ENCODE measurements around the gene LPIN3. TPM values are rescaled to one million over a fixed set of nuclear protein-coding genes. Genes with fewer than 3 reads are reported as not detected.

LPIN3 gene
- total RNA-seq, 1 donor from 2014 or later: 2.8 TPM

GRCh38 chr20:41375846-41376245 lies 35.2 kb downstream of the LPIN3 start:
- H3K36me3 ChIP-seq: no peaks in the 10 kb centered on the region
- no peaks in the 10 kb centered on the region for H3K36me3 Mint-ChIP-seq
- H3K9ac ChIP-seq: no peak overlapping the region
- TF ChIP-seq EZH2 (IDR thresholded peaks at IDR 0.05): no peak
- TF ChIP-seq, protein P1, sequence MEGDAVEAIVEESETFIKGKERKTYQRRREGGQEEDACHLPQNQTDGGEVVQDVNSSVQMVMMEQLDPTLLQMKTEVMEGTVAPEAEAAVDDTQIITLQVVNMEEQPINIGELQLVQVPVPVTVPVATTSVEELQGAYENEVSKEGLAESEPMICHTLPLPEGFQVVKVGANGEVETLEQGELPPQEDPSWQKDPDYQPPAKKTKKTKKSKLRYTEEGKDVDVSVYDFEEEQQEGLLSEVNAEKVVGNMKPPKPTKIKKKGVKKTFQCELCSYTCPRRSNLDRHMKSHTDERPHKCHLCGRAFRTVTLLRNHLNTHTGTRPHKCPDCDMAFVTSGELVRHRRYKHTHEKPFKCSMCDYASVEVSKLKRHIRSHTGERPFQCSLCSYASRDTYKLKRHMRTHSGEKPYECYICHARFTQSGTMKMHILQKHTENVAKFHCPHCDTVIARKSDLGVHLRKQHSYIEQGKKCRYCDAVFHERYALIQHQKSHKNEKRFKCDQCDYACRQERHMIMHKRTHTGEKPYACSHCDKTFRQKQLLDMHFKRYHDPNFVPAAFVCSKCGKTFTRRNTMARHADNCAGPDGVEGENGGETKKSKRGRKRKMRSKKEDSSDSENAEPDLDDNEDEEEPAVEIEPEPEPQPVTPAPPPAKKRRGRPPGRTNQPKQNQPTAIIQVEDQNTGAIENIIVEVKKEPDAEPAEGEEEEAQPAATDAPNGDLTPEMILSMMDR (IDR thresholded peaks at IDR 0.05): no peak
- no peak for TF ChIP-seq EZH2phosphoT487 (IDR thresholded peaks at IDR 0.05)
- no peak overlapping the region for H3K27ac Mint-ChIP-seq
- H3K9me3 Mint-ChIP-seq: peaks cover 13% of the 10 kb centered on the region
- H4K20me1 ChIP-seq (ENCODE audit: low read depth): no peaks in the 10 kb centered on the region
- no peaks in the 10 kb centered on the region for H3K9me3 ChIP-seq (ENCODE audit: low read depth)
- H3K4me1 ChIP-seq: peaks cover 7% of the 10 kb centered on the region
- peaks cover 21% of the 10 kb centered on the region for H3K4me1 Mint-ChIP-seq
- H3K4me3 Mint-ChIP-seq: no peak overlapping the region
- no peak for DNase-seq (ENCODE audit: low spot score)
- H3F3A ChIP-seq (ENCODE audit: low read depth): no peaks in the 10 kb centered on the region
- no peak overlapping the region for H3K4me3 ChIP-seq
- H3K4me2 ChIP-seq: no peak overlapping the region
- H3K27me3 ChIP-seq: no peaks in the 10 kb centered on the region
- H3K27me3 Mint-ChIP-seq (ENCODE audit: insufficient read depth, low read depth): peaks cover 24% of the 10 kb centered on the region
- no peaks in the 10 kb centered on the region for H3K79me2 ChIP-seq (ENCODE audit: low read depth)
- H3K27ac ChIP-seq: no peak overlapping the region
- H2AFZ ChIP-seq (replicated peaks): no peak overlapping the region

DNA sequence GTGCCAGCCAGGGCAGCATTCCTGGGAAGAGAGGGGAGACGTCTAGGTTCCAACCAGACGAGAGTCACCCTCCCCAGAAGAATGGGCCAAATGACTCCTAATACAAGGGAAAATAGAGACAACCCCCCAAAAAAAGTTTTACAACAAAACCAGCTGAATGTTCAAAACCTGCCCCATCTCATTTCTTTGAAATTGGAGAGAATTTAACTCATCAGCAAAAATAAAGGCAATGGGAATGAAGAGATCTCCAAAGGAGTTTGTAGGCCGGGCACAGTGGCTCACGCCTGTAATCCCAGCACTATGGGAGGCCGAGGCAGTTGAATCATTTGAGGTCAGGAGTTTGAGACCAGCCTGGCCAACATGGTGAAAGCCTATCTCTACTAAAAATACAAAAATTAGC lies 35.7 kb downstream of the LPIN3 start:
- no peaks in the 10 kb centered on the region for H3F3A ChIP-seq (ENCODE audit: low read depth)
- no peak overlapping the region for H3K4me3 ChIP-seq
- Mint-ChIP-seq H3K9me3 (peaks cover 8% of the 10 kb centered on the region), H3K27me3 (ENCODE audit: insufficient read depth, low read depth) (peaks cover 24% of the 10 kb centered on the region), H3K4me3 (no peak overlapping the region), H3K36me3 (no peaks in the 10 kb centered on the region), H3K4me1 (peaks cover 24% of the 10 kb centered on the region), H3K27ac (no peak overlapping the region)
- no peak overlapping the region for H3K27ac ChIP-seq
- no peak overlapping the region for H3K9ac ChIP-seq
- peaks cover 10% of the 10 kb centered on the region for H3K4me1 ChIP-seq
- DNase-seq (ENCODE audit: low spot score): no peak
- no peaks in the 10 kb centered on the region for H3K79me2 ChIP-seq (ENCODE audit: low read depth)
- no peaks in the 10 kb centered on the region for H3K27me3 ChIP-seq
- H3K36me3 ChIP-seq: no peaks in the 10 kb centered on the region
- no peaks in the 10 kb centered on the region for H3K9me3 ChIP-seq (ENCODE audit: low read depth)
- no peak overlapping the region for H2AFZ ChIP-seq (replicated peaks)
- TF ChIP-seq EZH2 (IDR thresholded peaks at IDR 0.05) (no peak), EZH2phosphoT487 (IDR thresholded peaks at IDR 0.05) (no peak)
- TF ChIP-seq, protein P1 (IDR thresholded peaks at IDR 0.05): no peak
- H3K4me2 ChIP-seq: no peak overlapping the region
- no peaks in the 10 kb centered on the region for H4K20me1 ChIP-seq (ENCODE audit: low read depth)

GRCh38 chr20:41377275-41377674 lies 36.7 kb downstream of the LPIN3 start:
- Mint-ChIP-seq H3K9me3 (peaks cover 7% of the 10 kb centered on the region), H3K36me3 (no peaks in the 10 kb centered on the region)

More at GRCh38 chr20:41377275-41377674, 36.7 kb downstream of the LPIN3 start:
- H3K79me2 ChIP-seq (ENCODE audit: low read depth): no peaks in the 10 kb centered on the region
- no peak overlapping the region for H3K4me2 ChIP-seq
- H4K20me1 ChIP-seq (ENCODE audit: low read depth): no peaks in the 10 kb centered on the region
- no peak overlapping the region for H3K27ac ChIP-seq
- H3K36me3 ChIP-seq: no peaks in the 10 kb centered on the region
- Mint-ChIP-seq H3K4me3 (no peak overlapping the region), H3K27me3 (ENCODE audit: insufficient read depth, low read depth) (peaks cover 24% of the 10 kb centered on the region), H3K4me1 (peaks cover 24% of the 10 kb centered on the region), H3K27ac (no peak overlapping the region)
- no peak overlapping the region for H3K9ac ChIP-seq
- TF ChIP-seq EZH2phosphoT487 (IDR thresholded peaks at IDR 0.05) (no peak), EZH2 (IDR thresholded peaks at IDR 0.05) (no peak)
- TF ChIP-seq, protein P1 (IDR thresholded peaks at IDR 0.05): no peak
- no peaks in the 10 kb centered on the region for H3K27me3 ChIP-seq
- no peaks in the 10 kb centered on the region for H3K9me3 ChIP-seq (ENCODE audit: low read depth)
- H3F3A ChIP-seq (ENCODE audit: low read depth): no peaks in the 10 kb centered on the region
- no peak for DNase-seq (ENCODE audit: low spot score)
- no peak overlapping the region for H2AFZ ChIP-seq (replicated peaks)
- H3K4me3 ChIP-seq: no peak overlapping the region
- peaks cover 10% of the 10 kb centered on the region for H3K4me1 ChIP-seq
